ENCODE measurements around the gene RCOR3.

- TF ChIP-seq EZH2 (IDR thresholded peaks at IDR 0.05; ENCODE audit: insufficient read depth, poor library complexity, severe bottlenecking) (no peak), EZH2phosphoT487 (IDR thresholded peaks at IDR 0.05; ENCODE audit: insufficient read depth, low read depth) (no peak)
Observed at GRCh38 chr1:211333906-211334305, 74.7 kb downstream of the RCOR3 start.
